DOHH2 (cell line): ENCODE data around the gene CSRNP3.

ENCODE experiments used
- H3F3A ChIP-seq: fragments of 200-600 bp; sonication (generic), shearing (Covaris generic); 2 replicates; pipeline ENCODE4 v1.6.0; 2016; ENCODE audit warnings: antibody characterized with exemption, mild to moderate bottlenecking; ENCODE audit not compliant: control insufficient read depth, insufficient read depth
- H3K27ac ChIP-seq: fragments of 200-600 bp; sonication (generic); 2 replicates; pipeline ENCODE4 v1.5.1; 2014; ENCODE audit warnings: low read depth, mild to moderate bottlenecking, low read length, moderate library complexity
- H3K27me3 ChIP-seq: fragments of 200-600 bp; sonication (generic); 2 replicates; pipeline ENCODE4 v1.6.1; 2014; ENCODE audit warnings: mild to moderate bottlenecking, low read length, mixed read lengths; ENCODE audit not compliant: control insufficient read depth
- H3K36me3 ChIP-seq: fragments of 200-600 bp; sonication (generic); 2 replicates; pipeline ENCODE4 v1.6.1; 2014; ENCODE audit warnings: mild to moderate bottlenecking, low read length, moderate library complexity, mixed read lengths; ENCODE audit not compliant: control insufficient read depth
- H3K4me1 ChIP-seq: fragments of 200-600 bp; sonication (generic); 2 replicates; pipeline ENCODE4 v1.6.1; 2014; ENCODE audit warnings: mild to moderate bottlenecking, low read length, mixed read lengths; ENCODE audit not compliant: control insufficient read depth
- H3K4me2 ChIP-seq: fragments of 200-600 bp; sonication (generic); 2 replicates; pipeline ENCODE4 v1.6.0; 2014; ENCODE audit warnings: mild to moderate bottlenecking, low read length, moderate library complexity
- H3K4me3 ChIP-seq: fragments of 200-600 bp; sonication (generic); 2 replicates; pipeline ENCODE4 v1.5.1; 2014; ENCODE audit warnings: mild to moderate bottlenecking, low read length, mixed read lengths
- H3K79me2 ChIP-seq: fragments of 200-600 bp; sonication (generic); 2 replicates; pipeline ENCODE4 v1.6.1; 2014; ENCODE audit warnings: mild to moderate bottlenecking, low read length, mixed read lengths; ENCODE audit not compliant: control insufficient read depth
- H3K9me2 ChIP-seq: fragments of 200-600 bp; sonication (generic); replicated peaks from 2 replicates; pipeline ENCODE4 v1.6.1; 2014; ENCODE audit warnings: mild to moderate bottlenecking, low read length, mixed read lengths; ENCODE audit not compliant: control insufficient read depth
- H3K9me3 ChIP-seq: fragments of 200-600 bp; sonication (generic); 2 replicates; pipeline ENCODE4 v1.6.1; 2014; ENCODE audit warnings: antibody characterized with exemption, low read length, mixed read lengths; ENCODE audit not compliant: control insufficient read depth, insufficient read depth
- H4K20me1 ChIP-seq: fragments of 200-600 bp; sonication (generic); 2 replicates; pipeline ENCODE4 v1.6.0; 2014; ENCODE audit warnings: low read depth, mild to moderate bottlenecking, antibody characterized with exemption, low read length, moderate library complexity; ENCODE audit not compliant: control insufficient read depth, insufficient read depth
- CTCF ChIP-seq: fragments of 200-600 bp; sonication (generic); IDR thresholded peaks from one replicate; pipeline ENCODE4 v1.5.1; 2014; ENCODE audit warnings: antibody characterized with exemption, mild to moderate bottlenecking, low read depth, low read length; ENCODE audit not compliant: poor library complexity, severe bottlenecking
- EZH2phosphoT487 ChIP-seq: fragments of 200-600 bp; sonication (generic); IDR thresholded peaks from 2 replicates; pipeline ENCODE4 v1.6.1; 2017; ENCODE audit warnings: borderline replicate concordance, mild to moderate bottlenecking, antibody characterized with exemption, low read length, moderate library complexity, mixed read lengths

The CSRNP3 gene

GRCh38 chr2:165618806-165619205 lies 149.3 kb downstream of the CSRNP3 start:
- Histone ChIP-seq H3K9me2 (no peaks in the 10 kb centered on the region), H3K4me3 (no peak overlapping the region), H3K36me3 (no peaks in the 10 kb centered on the region; the same call in 1 of the 2 replicates), H3K4me1 (peaks cover 7% of the 10 kb centered on the region), H3K4me2 (no peak overlapping the region), H3K27me3 (no peaks in the 10 kb centered on the region), H4K20me1 (no peaks in the 10 kb centered on the region), H3K9me3 (peaks cover 6% of the 10 kb centered on the region; the same call in 1 of the 2 replicates), H3K27ac (no peak overlapping the region), H3F3A (no peaks in the 10 kb centered on the region), H3K79me2 (no peaks in the 10 kb centered on the region)
- no peak for TF ChIP-seq CTCF
- TF ChIP-seq EZH2phosphoT487: no peak

- no peak for TF ChIP-seq CTCF
- TF ChIP-seq EZH2phosphoT487: no peak
- no peak overlapping the region for H3K4me3 ChIP-seq
- no peaks in the 10 kb centered on the region for H3K79me2 ChIP-seq
- no peak overlapping the region for H3K27ac ChIP-seq
- H4K20me1 ChIP-seq: no peaks in the 10 kb centered on the region
- no peaks in the 10 kb centered on the region for H3K36me3 ChIP-seq
- H3K4me2 ChIP-seq: no peak overlapping the region
- peaks cover 6% of the 10 kb centered on the region; the same call in 1 of the 2 replicates for H3K9me3 ChIP-seq
- H3K4me1 ChIP-seq: no peaks in the 10 kb centered on the region
- no peaks in the 10 kb centered on the region for H3K27me3 ChIP-seq
- no peaks in the 10 kb centered on the region for H3K9me2 ChIP-seq
- no peaks in the 10 kb centered on the region for H3F3A ChIP-seq
Observed at GRCh38 chr2:165621086-165621560, 151.6 kb downstream of the CSRNP3 start.

- no peak overlapping the region for H3K27ac ChIP-seq
- H3K79me2 ChIP-seq: no peaks in the 10 kb centered on the region
- H3K36me3 ChIP-seq: no peaks in the 10 kb centered on the region
- H3K9me2 ChIP-seq: no peaks in the 10 kb centered on the region
- H3K27me3 ChIP-seq: no peaks in the 10 kb centered on the region
- no peaks in the 10 kb centered on the region for H4K20me1 ChIP-seq
- H3F3A ChIP-seq: no peaks in the 10 kb centered on the region
- TF ChIP-seq CTCF (no peak), EZH2phosphoT487 (no peak)
- no peak overlapping the region for H3K4me2 ChIP-seq
- no peak overlapping the region for H3K4me3 ChIP-seq
- no peaks in the 10 kb centered on the region for H3K9me3 ChIP-seq
- H3K4me1 ChIP-seq: peaks cover 6% of the 10 kb centered on the region
Observed at GRCh38 chr2:165623161-165623560, 153.7 kb downstream of the CSRNP3 start.
